ENCODE results near the gene OR5B3. TPM values are rescaled to one million over a fixed set of nuclear protein-coding genes. Genes with fewer than 3 reads are reported as not detected.

The OR5B3 gene
- total RNA-seq, 1 experiment from 2014 or later: not detected

- no peak for DNase-seq
- no TSS peak for BruUV-seq (replicated peaks)
- intact Hi-C loops (cut with micrococcal nuclease; ENCODE audit: unreplicated experiment): no loop called here
- no peaks in the 10 kb centered on the region for H3K4me1 Mint-ChIP-seq (ENCODE audit: low read depth, unreplicated experiment)
- H3K36me3 Mint-ChIP-seq (ENCODE audit: insufficient read depth, unreplicated experiment): no peaks in the 10 kb centered on the region
- H3K4me3 Mint-ChIP-seq (ENCODE audit: low read depth, unreplicated experiment): no peak within 1 kb of the TSS
- H3K27me3 Mint-ChIP-seq (ENCODE audit: unreplicated experiment): no peaks in the 10 kb centered on the region
- H3K9me3 Mint-ChIP-seq (ENCODE audit: low read depth, unreplicated experiment): peaks cover 12% of the 10 kb centered on the region
- CTCF ChIA-PET: no interaction called here
- TF ChIP-seq CTCF (IDR thresholded peaks at IDR 0.05; ENCODE audit: unreplicated experiment): no peak
- H3K27ac Mint-ChIP-seq (ENCODE audit: unreplicated experiment): no peak within 1 kb of the TSS
Observed at GRCh38 chr11:58442136-58442535, 35.5 kb upstream of the OR5B3 start, which contains the start of gene OR5B12. Gene OR5B12, minus strand, starts transcription at chr11:58442236. Its CDS starts 2,085 bp downstream, at chr11:58440151.

GRCh38 chr11:58438486-58438885, 31.8 kb upstream of the OR5B3 start:
- TF ChIP-seq CTCF (IDR thresholded peaks at IDR 0.05; ENCODE audit: unreplicated experiment): no peak
- Mint-ChIP-seq H3K9me3 (ENCODE audit: low read depth, unreplicated experiment) (peaks cover 12% of the 10 kb centered on the region), H3K27ac (ENCODE audit: unreplicated experiment) (no peak overlapping the region), H3K4me1 (ENCODE audit: low read depth, unreplicated experiment) (no peaks in the 10 kb centered on the region), H3K36me3 (ENCODE audit: insufficient read depth, unreplicated experiment) (no peaks in the 10 kb centered on the region), H3K27me3 (ENCODE audit: unreplicated experiment) (no peaks in the 10 kb centered on the region), H3K4me3 (ENCODE audit: low read depth, unreplicated experiment) (no peak overlapping the region)
- CTCF ChIA-PET: no interaction called here
- intact Hi-C loops (cut with micrococcal nuclease; ENCODE audit: unreplicated experiment): no loop called here
- no TSS peak for BruUV-seq (replicated peaks)
- DNase-seq: no peak

GRCh38 chr11:58434217-58434616, 27.5 kb upstream of the OR5B3 start:
- no peak for TF ChIP-seq CTCF (IDR thresholded peaks at IDR 0.05; ENCODE audit: unreplicated experiment)

GRCh38 chr11:58433638-58434203, 27.0 kb upstream of the OR5B3 start:
- H3K27ac Mint-ChIP-seq (ENCODE audit: unreplicated experiment): no peak overlapping the region
- H3K36me3 Mint-ChIP-seq (ENCODE audit: insufficient read depth, unreplicated experiment): no peaks in the 10 kb centered on the region
- no peaks in the 10 kb centered on the region for H3K27me3 Mint-ChIP-seq (ENCODE audit: unreplicated experiment)
- DNase-seq: no peak
- BruUV-seq (replicated peaks): no TSS peak
- peaks cover 8% of the 10 kb centered on the region for H3K9me3 Mint-ChIP-seq (ENCODE audit: low read depth, unreplicated experiment)
- CTCF ChIA-PET: no interaction called here
- intact Hi-C loops (cut with micrococcal nuclease; ENCODE audit: unreplicated experiment): no loop called here
- H3K4me1 Mint-ChIP-seq (ENCODE audit: low read depth, unreplicated experiment): no peaks in the 10 kb centered on the region
- H3K4me3 Mint-ChIP-seq (ENCODE audit: low read depth, unreplicated experiment): no peak overlapping the region
- TF ChIP-seq CTCF (IDR thresholded peaks at IDR 0.05; ENCODE audit: unreplicated experiment): no peak

More at GRCh38 chr11:58434217-58434616, 27.5 kb upstream of the OR5B3 start:
- intact Hi-C loops (cut with micrococcal nuclease; ENCODE audit: unreplicated experiment): no loop called here
- H3K36me3 Mint-ChIP-seq (ENCODE audit: insufficient read depth, unreplicated experiment): no peaks in the 10 kb centered on the region
- no peaks in the 10 kb centered on the region for H3K27me3 Mint-ChIP-seq (ENCODE audit: unreplicated experiment)
- no TSS peak for BruUV-seq (replicated peaks)
- H3K27ac Mint-ChIP-seq (ENCODE audit: unreplicated experiment): no peak overlapping the region
- peaks cover 10% of the 10 kb centered on the region for H3K9me3 Mint-ChIP-seq (ENCODE audit: low read depth, unreplicated experiment)
- CTCF ChIA-PET: no interaction called here
- H3K4me3 Mint-ChIP-seq (ENCODE audit: low read depth, unreplicated experiment): no peak overlapping the region
- no peak for DNase-seq
- no peaks in the 10 kb centered on the region for H3K4me1 Mint-ChIP-seq (ENCODE audit: low read depth, unreplicated experiment)
